Measurements from ENCODE around the gene NEURL1.

The NEURL1 gene

DNA sequence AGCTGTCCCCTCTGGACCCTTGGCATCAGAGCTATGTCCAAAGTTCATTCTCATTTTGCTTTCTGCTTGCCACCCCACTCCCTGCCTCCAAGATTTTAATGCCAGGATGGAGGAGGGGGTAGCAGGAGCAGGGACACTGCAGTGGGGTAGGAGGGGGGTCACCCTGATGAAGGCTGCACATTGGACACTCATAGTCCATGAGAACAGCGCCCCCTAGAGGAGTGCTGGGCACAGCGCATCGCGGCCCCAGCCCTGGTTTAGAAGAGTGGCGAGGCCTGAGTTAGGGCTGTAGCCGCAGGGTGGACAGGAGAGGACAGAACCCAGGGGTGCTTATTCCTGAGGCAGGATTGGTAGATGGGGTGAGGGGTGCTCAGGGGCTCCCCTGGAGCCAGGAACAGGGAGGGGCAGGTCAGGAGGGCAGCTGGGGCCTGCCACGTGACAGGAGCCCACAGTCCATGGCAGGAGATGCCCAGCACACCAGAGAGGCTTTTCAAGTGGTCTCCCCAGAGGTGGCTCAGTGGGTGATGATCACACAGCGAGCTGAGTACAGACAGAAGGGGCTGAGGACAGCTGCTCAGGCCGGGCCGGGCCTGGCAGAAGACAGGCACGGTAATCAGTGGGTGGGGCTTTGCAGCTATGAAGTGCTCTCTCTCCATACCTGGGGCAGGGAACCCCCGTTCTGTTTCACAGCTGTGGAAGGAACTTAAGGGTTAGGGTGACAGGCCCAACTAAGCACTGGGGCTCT is 71.4 kb downstream of the NEURL1 start:
- TF ChIP-seq, protein P1, sequence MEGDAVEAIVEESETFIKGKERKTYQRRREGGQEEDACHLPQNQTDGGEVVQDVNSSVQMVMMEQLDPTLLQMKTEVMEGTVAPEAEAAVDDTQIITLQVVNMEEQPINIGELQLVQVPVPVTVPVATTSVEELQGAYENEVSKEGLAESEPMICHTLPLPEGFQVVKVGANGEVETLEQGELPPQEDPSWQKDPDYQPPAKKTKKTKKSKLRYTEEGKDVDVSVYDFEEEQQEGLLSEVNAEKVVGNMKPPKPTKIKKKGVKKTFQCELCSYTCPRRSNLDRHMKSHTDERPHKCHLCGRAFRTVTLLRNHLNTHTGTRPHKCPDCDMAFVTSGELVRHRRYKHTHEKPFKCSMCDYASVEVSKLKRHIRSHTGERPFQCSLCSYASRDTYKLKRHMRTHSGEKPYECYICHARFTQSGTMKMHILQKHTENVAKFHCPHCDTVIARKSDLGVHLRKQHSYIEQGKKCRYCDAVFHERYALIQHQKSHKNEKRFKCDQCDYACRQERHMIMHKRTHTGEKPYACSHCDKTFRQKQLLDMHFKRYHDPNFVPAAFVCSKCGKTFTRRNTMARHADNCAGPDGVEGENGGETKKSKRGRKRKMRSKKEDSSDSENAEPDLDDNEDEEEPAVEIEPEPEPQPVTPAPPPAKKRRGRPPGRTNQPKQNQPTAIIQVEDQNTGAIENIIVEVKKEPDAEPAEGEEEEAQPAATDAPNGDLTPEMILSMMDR (IDR thresholded peaks at IDR 0.05; ENCODE audit: insufficient read depth, low read depth, low read length, missing control alignments), result peak; percentile 76
- no peak overlapping the region for H3K4me3 ChIP-seq (ENCODE audit: low read depth, low read length)
- peak; percentile 37 for DNase-seq (ENCODE audit: low read depth)

DNA sequence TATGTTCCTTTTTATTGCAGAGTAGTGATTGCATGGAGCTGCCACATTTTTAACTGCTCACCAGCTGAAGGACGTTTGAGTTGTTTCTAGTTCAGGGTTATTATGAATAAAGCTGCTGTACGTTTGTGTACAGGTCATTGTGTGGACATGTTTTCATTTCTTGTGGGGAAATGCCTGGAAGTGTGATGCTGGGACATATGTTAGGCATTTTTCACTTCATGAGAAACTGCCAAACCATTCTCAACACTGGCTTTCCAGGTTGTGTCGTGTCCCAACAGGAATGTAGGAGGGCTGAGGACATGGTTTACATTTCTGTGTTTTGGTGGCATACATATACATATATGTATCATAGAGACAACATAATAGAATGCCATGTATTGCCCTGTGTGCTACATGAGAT is 73.0 kb downstream of the NEURL1 start:
- H3K4me3 ChIP-seq (ENCODE audit: low read depth, low read length), result no peak overlapping the region
- TF ChIP-seq, protein P1 (IDR thresholded peaks at IDR 0.05; ENCODE audit: insufficient read depth, low read depth, low read length, missing control alignments), result no peak
- no peak for DNase-seq (ENCODE audit: low read depth)

DNA sequence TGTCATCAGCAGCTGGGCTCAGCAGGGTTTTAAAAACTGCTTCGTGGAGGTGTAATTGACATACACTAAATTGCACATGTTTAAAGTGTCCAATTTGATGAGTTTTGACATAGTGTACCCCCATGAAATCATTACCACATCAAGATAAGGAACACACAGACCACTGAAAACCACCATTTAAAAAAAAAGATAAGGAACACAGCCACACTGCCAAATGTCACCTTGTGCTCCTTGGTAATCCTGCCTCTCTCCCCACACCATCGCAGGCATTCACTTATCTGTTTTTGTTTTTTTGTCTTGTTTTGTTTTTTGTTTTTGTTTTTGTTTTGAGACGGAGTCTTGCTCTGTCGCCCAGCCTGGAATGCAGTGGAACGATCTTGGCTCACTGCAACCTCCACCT is 75.0 kb downstream of the NEURL1 start:
- no peak overlapping the region for H3K4me3 ChIP-seq (ENCODE audit: low read depth, low read length)
- no peak for DNase-seq (ENCODE audit: low read depth)
- TF ChIP-seq, protein P1 (IDR thresholded peaks at IDR 0.05; ENCODE audit: insufficient read depth, low read depth, low read length, missing control alignments), result no peak

DNA sequence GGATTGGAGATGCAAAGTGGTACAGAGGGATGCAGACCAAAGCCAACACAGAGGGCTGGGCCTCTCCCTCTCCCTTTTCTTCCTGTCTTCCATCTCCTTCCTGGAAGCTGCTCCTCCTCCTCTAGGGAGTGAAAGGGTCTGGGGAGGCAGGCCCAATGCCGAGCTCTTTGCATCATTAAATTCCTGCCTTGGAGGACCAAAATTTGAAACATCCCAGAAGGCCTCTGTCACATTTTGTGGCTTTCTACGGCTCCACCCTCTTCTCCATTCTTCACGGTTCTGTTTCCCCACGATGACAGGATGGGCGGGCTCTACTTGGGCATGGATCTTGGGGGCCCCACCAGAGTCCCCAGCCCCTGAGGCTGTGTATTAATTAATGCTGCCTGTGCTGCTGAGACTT is 76.4 kb downstream of the NEURL1 start:
- H3K4me3 ChIP-seq (ENCODE audit: low read depth, low read length), result no peak overlapping the region
- TF ChIP-seq, protein P1 (IDR thresholded peaks at IDR 0.05; ENCODE audit: insufficient read depth, low read depth, low read length, missing control alignments), result no peak
- DNase-seq (ENCODE audit: low read depth), result no peak

DNA sequence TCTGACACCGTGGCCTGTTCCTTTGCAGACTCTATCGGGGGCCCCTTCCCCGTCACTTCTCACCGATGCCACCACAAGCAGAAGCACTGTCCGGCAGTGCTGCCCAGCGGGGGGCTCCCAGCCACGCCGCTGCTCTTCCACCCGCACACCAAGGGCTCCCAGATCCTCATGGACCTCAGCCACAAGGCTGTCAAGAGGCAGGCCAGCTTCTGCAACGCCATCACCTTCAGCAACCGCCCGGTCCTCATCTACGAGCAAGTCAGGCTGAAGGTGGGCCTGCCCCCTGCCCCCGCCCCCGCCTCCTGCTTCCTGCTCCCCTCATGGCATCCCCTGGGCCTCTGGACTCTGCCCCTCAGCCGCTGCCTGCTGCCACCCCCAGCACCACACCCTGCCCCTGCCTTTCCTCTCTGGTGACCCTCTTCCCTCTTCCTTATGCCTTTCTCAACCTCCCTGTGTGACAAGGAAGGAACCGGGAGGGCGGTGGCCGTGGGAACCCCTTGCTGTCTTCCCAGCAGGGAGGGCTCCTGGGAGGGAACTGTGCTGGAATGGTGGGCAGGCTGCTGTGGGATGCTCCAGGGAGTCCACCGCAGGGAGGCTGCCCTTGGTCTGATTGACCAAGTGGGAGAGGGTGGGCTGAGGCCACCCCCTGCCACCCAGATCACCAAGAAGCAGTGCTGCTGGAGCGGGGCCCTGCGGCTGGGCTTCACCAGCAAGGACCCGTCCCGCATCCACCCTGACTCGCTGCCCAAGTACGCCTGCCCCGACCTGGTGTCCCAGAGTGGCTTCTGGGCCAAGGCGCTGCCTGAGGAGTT is 77.5 kb downstream of the NEURL1 start:
- TF ChIP-seq, protein P1 (IDR thresholded peaks at IDR 0.05; ENCODE audit: insufficient read depth, low read depth, low read length, missing control alignments), result no peak
- no peak overlapping the region for H3K4me3 ChIP-seq (ENCODE audit: low read depth, low read length)
- no peak for DNase-seq (ENCODE audit: low read depth)

DNA sequence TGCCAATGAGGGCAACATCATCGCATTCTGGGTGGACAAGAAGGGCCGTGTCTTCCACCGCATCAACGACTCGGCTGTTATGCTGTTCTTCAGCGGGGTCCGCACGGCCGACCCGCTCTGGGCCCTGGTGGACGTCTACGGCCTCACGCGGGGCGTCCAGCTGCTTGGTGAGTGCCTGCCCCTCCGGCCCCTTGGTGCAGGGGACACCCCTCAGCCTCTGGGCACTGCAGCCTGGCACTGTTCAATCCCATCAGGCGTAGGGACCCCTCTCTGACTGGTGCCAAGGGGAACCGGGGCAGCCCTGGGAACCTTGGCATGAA is 78.1 kb downstream of the NEURL1 start:
- H3K4me3 ChIP-seq (ENCODE audit: low read depth, low read length), result no peak overlapping the region
- TF ChIP-seq, protein P1 (IDR thresholded peaks at IDR 0.05; ENCODE audit: insufficient read depth, low read depth, low read length, missing control alignments), result no peak
- no peak for DNase-seq (ENCODE audit: low read depth)
